ENCODE data around the gene NRP1. TPM values are rescaled to one million over a fixed set of nuclear protein-coding genes. Genes with fewer than 3 reads are reported as not detected.
"Not testable (repeated sequence)": the region's sequence is repeated elsewhere in the genome, so short reads cannot be mapped to it uniquely, and the experiment has no call there.

NRP1 gene
- total RNA-seq, 1 experiment from 2014 or later = 31.7 TPM

GRCh38 chr10:33303988-33304387 is 30.5 kb downstream of the NRP1 start:
- Histone ChIP-seq H3K4me3 (ENCODE audit: low read depth, low read length, poor library complexity, severe bottlenecking) (no peak overlapping the region), H3K4me1 (ENCODE audit: insufficient read depth, low read length, poor library complexity, severe bottlenecking) (peaks cover 44% of the 10 kb centered on the region), H3K9me3 (ENCODE audit: low read depth, low read length, poor library complexity, severe bottlenecking) (no peaks in the 10 kb centered on the region), H3K27me3 (replicated peaks; ENCODE audit: insufficient read depth, low read depth, low read length, poor library complexity) (no peaks in the 10 kb centered on the region), H3K27ac (ENCODE audit: low read depth, low read length, poor library complexity, severe bottlenecking) (peak overlapping the region; percentile 45), H3K36me3 (ENCODE audit: insufficient read depth, low read length, poor library complexity, severe bottlenecking) (no peaks in the 10 kb centered on the region)
- DNase-seq (ENCODE audit: low spot score) = peak; percentile 75
- POLR2A ChIA-PET (ENCODE audit: low non-redundant PET) = no interaction called here
- intact Hi-C loops (cut with micrococcal nuclease; ENCODE audit: unreplicated experiment) = no loop called here
- TF ChIP-seq CTCF (conservative IDR thresholded peaks at IDR 0.05; ENCODE audit: low read depth, low read length) (no peak), EZH2 (IDR thresholded peaks at IDR 0.05; ENCODE audit: borderline replicate concordance, low read depth, low read length, poor library complexity, severe bottlenecking) (no peak)
- CTCF ChIA-PET = no interaction called here
- BruUV-seq (replicated peaks) = no TSS peak

GRCh38 chr10:33302208-33302829 is 32.1 kb downstream of the NRP1 start:
- H3K4me1 ChIP-seq (ENCODE audit: insufficient read depth, low read length, poor library complexity, severe bottlenecking) = peaks cover 42% of the 10 kb centered on the region
- H3K36me3 ChIP-seq (ENCODE audit: insufficient read depth, low read length, poor library complexity, severe bottlenecking) = no peaks in the 10 kb centered on the region
- TF ChIP-seq EZH2 (IDR thresholded peaks at IDR 0.05; ENCODE audit: borderline replicate concordance, low read depth, low read length, poor library complexity, severe bottlenecking) = no peak
- no peak for TF ChIP-seq CTCF (conservative IDR thresholded peaks at IDR 0.05; ENCODE audit: low read depth, low read length)
- DNase-seq (ENCODE audit: low spot score) = no peak
- BruUV-seq (replicated peaks) = no TSS peak
- H3K27me3 ChIP-seq (replicated peaks; ENCODE audit: insufficient read depth, low read depth, low read length, poor library complexity) = no peaks in the 10 kb centered on the region
- POLR2A ChIA-PET (ENCODE audit: low non-redundant PET) = no interaction called here
- no peaks in the 10 kb centered on the region for H3K9me3 ChIP-seq (ENCODE audit: low read depth, low read length, poor library complexity, severe bottlenecking)
- intact Hi-C loops (cut with micrococcal nuclease; ENCODE audit: unreplicated experiment) = no loop called here
- no peak overlapping the region for H3K27ac ChIP-seq (ENCODE audit: low read depth, low read length, poor library complexity, severe bottlenecking)
- CTCF ChIA-PET = no interaction called here
- no peak overlapping the region for H3K4me3 ChIP-seq (ENCODE audit: low read depth, low read length, poor library complexity, severe bottlenecking)

GRCh38 chr10:33301097-33301789 is 33.2 kb downstream of the NRP1 start:
- POLR2A ChIA-PET (ENCODE audit: low non-redundant PET) = no interaction called here
- CTCF ChIA-PET = no interaction called here
- no peak for TF ChIP-seq EZH2 (IDR thresholded peaks at IDR 0.05; ENCODE audit: borderline replicate concordance, low read depth, low read length, poor library complexity, severe bottlenecking)
- no peak for TF ChIP-seq CTCF (conservative IDR thresholded peaks at IDR 0.05; ENCODE audit: low read depth, low read length)
- H3K9me3 ChIP-seq (ENCODE audit: low read depth, low read length, poor library complexity, severe bottlenecking) = no peaks in the 10 kb centered on the region
- peaks cover 31% of the 10 kb centered on the region for H3K4me1 ChIP-seq (ENCODE audit: insufficient read depth, low read length, poor library complexity, severe bottlenecking)
- no peak overlapping the region for H3K4me3 ChIP-seq (ENCODE audit: low read depth, low read length, poor library complexity, severe bottlenecking)
- H3K27ac ChIP-seq (ENCODE audit: low read depth, low read length, poor library complexity, severe bottlenecking) = no peak overlapping the region
- intact Hi-C loops (cut with micrococcal nuclease; ENCODE audit: unreplicated experiment) = no loop called here
- no peaks in the 10 kb centered on the region for H3K27me3 ChIP-seq (replicated peaks; ENCODE audit: insufficient read depth, low read depth, low read length, poor library complexity)
- BruUV-seq (replicated peaks) = no TSS peak
- DNase-seq (ENCODE audit: low spot score) = no peak
- no peaks in the 10 kb centered on the region for H3K36me3 ChIP-seq (ENCODE audit: insufficient read depth, low read length, poor library complexity, severe bottlenecking)

GRCh38 chr10:33300544-33300943 is 33.9 kb downstream of the NRP1 start:
- H3K27me3 ChIP-seq (replicated peaks; ENCODE audit: insufficient read depth, low read depth, low read length, poor library complexity); intact Hi-C loops (cut with micrococcal nuclease; ENCODE audit: unreplicated experiment); H3K9me3 ChIP-seq (ENCODE audit: low read depth, low read length, poor library complexity, severe bottlenecking); H3K36me3 ChIP-seq (ENCODE audit: insufficient read depth, low read length, poor library complexity, severe bottlenecking); H3K27ac ChIP-seq (ENCODE audit: low read depth, low read length, poor library complexity, severe bottlenecking); H3K4me3 ChIP-seq (ENCODE audit: low read depth, low read length, poor library complexity, severe bottlenecking); POLR2A ChIA-PET (ENCODE audit: low non-redundant PET); BruUV-seq (replicated peaks); DNase-seq (ENCODE audit: low spot score): not testable (repeated sequence)
- CTCF ChIA-PET = interaction anchor here (0.6 kb wide), 1 partner anchor 34 kb away, joined by 3 read pairs; the partner anchor contains the start of gene NRP1
- H3K4me1 ChIP-seq (ENCODE audit: insufficient read depth, low read length, poor library complexity, severe bottlenecking) = peaks cover 28% of the 10 kb centered on the region
